K562 (cell line): Measurements from ENCODE around the gene ACADVL. TPM values are rescaled to one million over a fixed set of nuclear protein-coding genes. Genes with fewer than 3 reads are reported as not detected.

Source experiments
- ATAC-seq: fragments of 200-7000 bp; cut with Tn5 transposase; 3 replicates; pipeline ENCODE4 v1.9.1; 2020; ENCODE audit warnings: moderate library complexity
- BruUV-seq: library from RNA; stranded (reverse); fragments of 400-500 nt; replicated peaks from 2 replicates; lab custom pipeline; 2021; lab: Mats Ljungman, UMichigan
- CTCF ChIA-PET: fragments of 300-600 bp; formaldehyde crosslinking; extraction: SDS; loops from one replicate; lab custom pipeline; 2021; ENCODE audit warnings: low intra/inter-chr PET ratio; lab: Yijun Ruan, JAX
- POLR2A ChIA-PET: fragments of 300-600, 350-650 bp; sonication (Branson Sonifier 250); formaldehyde crosslinking; extraction: SDS; loops from one replicate; lab custom pipeline; 2021; ENCODE audit warnings: antibody characterized with exemption, inconsistent platforms; lab: Yijun Ruan, JAX
- DNase-seq, 4 experiments: peaks; one replicate each; pipeline versions ENCODE4 v3.0.0 to v3.0.0-alpha.2; 2011 to 2018; ENCODE audit warnings: low spot score in 3 of 4, mixed read lengths in 3 of 4; ENCODE audit errors: extremely low read depth in 1 of 4
- FAIRE-seq: peaks from 2 replicates; lab custom pipeline; 2011; peaks lifted over from hg19 to GRCh38; lab: Jason Lieb, UNC
- H2AFZ ChIP-seq: 2 replicates; pipeline ENCODE4 v1.6.0; 2011; ENCODE audit warnings: low read depth, low read length, control low read depth, inconsistent platforms
- H3K27ac ChIP-seq: fragments of 200-600 bp; 3 replicates; pipeline ENCODE4 v1.8.0; 2011; ENCODE audit warnings: low read depth, mild to moderate bottlenecking, control low read depth, inconsistent platforms, low read length, moderate library complexity, mixed read lengths; ENCODE audit errors: extremely low read depth
- H3K27me3 ChIP-seq, 2 experiments: fragments of 300-600 bp in 1 of 2; 2 replicates in 1 of 2; 3 replicates in 1 of 2; pipeline versions ENCODE4 v1.6.0 to v1.8.0; 2011; ENCODE audit warnings: inconsistent platforms in 2 of 2, low read length in 2 of 2, mild to moderate bottlenecking in 1 of 2, mixed read lengths in 1 of 2, moderate library complexity in 1 of 2; ENCODE audit not compliant: control insufficient read depth in 2 of 2, insufficient read depth in 2 of 2
- H3K36me3 ChIP-seq: fragments of 300-600 bp; 3 replicates; pipeline ENCODE4 v1.8.0; 2011; ENCODE audit warnings: mild to moderate bottlenecking, low read length, inconsistent platforms; ENCODE audit not compliant: control insufficient read depth, insufficient read depth
- H3K4me1 ChIP-seq, 2 experiments: fragments of 200-600 bp in 1 of 2; replicated peaks in 1 of 2; 2 replicates in 1 of 2; 3 replicates in 1 of 2; pipeline versions ENCODE4 v1.5.1 to v1.8.0; 2011; ENCODE audit warnings: inconsistent platforms in 2 of 2, low read length in 2 of 2, mild to moderate bottlenecking in 1 of 2, mixed read lengths in 1 of 2, moderate library complexity in 1 of 2; ENCODE audit not compliant: control insufficient read depth in 2 of 2, insufficient read depth in 2 of 2
- H3K4me2 ChIP-seq: 2 replicates; pipeline ENCODE4 v1.6.1; 2011; ENCODE audit warnings: low read length, control low read depth, inconsistent platforms, mixed read lengths; ENCODE audit not compliant: insufficient read depth
- H3K4me3 ChIP-seq: fragments of 200-600 bp; sonication (generic), shearing (Covaris generic); 2 replicates; pipeline ENCODE4 v1.5.1; 2016; ENCODE audit warnings: control low read depth, inconsistent platforms
- H3K79me2 ChIP-seq: fragments of 200-600 bp; 3 replicates; pipeline ENCODE4 v1.8.0; 2011; ENCODE audit warnings: low read length, inconsistent platforms; ENCODE audit not compliant: control insufficient read depth, insufficient read depth
- H3K9ac ChIP-seq, 2 experiments: 2 replicates each; pipeline versions ENCODE4 v1.6.0 to v1.6.1; 2011; ENCODE audit warnings: low read depth in 2 of 2, low read length in 2 of 2, control low read depth in 1 of 2, inconsistent platforms in 1 of 2, mild to moderate bottlenecking in 1 of 2, mixed read lengths in 1 of 2; ENCODE audit not compliant: insufficient read depth in 1 of 2
- H3K9me1 ChIP-seq: one replicate; pipeline ENCODE4 v1.6.0; 2011; ENCODE audit warnings: inconsistent platforms, mild to moderate bottlenecking, low read length, moderate library complexity; ENCODE audit not compliant: control insufficient read depth, insufficient read depth
- H3K9me3 ChIP-seq: replicated peaks from 2 replicates; pipeline ENCODE4 v1.5.1; 2011; ENCODE audit warnings: low read depth, low read length, inconsistent platforms; ENCODE audit not compliant: control insufficient read depth, insufficient read depth
- H4K20me1 ChIP-seq: replicated peaks from 2 replicates; pipeline ENCODE4 v1.6.1; 2011; ENCODE audit warnings: low read length, inconsistent platforms, mixed read lengths; ENCODE audit not compliant: control insufficient read depth, insufficient read depth
- ADNP ChIP-seq: fragments of 200-800 bp; sonication (Bioruptor generic); IDR thresholded peaks from 2 replicates; pipeline ENCODE4 v1.6.1; 2016; ENCODE audit warnings: missing genetic modification characterization, missing compliant biosample characterization
- FOXA1 ChIP-seq: fragments of 450-650 bp; IDR thresholded peaks from 2 replicates; pipeline ENCODE4 v1.6.1; 2016; ENCODE audit warnings: mild to moderate bottlenecking, borderline replicate concordance
- PATZ1 ChIP-seq: fragments of 250-450 bp; sonication (Bioruptor Pico); IDR thresholded peaks from 2 replicates; pipeline ENCODE4 v1.5.0; 2020; ENCODE audit warnings: mild to moderate bottlenecking, borderline replicate concordance
- RFX1 ChIP-seq: fragments of 450-650 bp; IDR thresholded peaks from 2 replicates; pipeline ENCODE4 v1.6.1; 2016; ENCODE audit warnings: mild to moderate bottlenecking, moderate library complexity
- TSC22D4 ChIP-seq: fragments of 450-650 bp; IDR thresholded peaks from 2 replicates; pipeline ENCODE4 v1.6.1; 2016; ENCODE audit warnings: missing genetic modification characterization, missing biosample characterization, control low read depth
- ZC3H8 ChIP-seq: fragments of 450-650 bp; IDR thresholded peaks from 2 replicates; pipeline ENCODE4 v1.6.1; 2017
- ZNF217 ChIP-seq: sonication (generic); formaldehyde crosslinking; IDR thresholded peaks from 2 replicates; pipeline ENCODE4 v1.8.0; 2022; ENCODE audit warnings: mild to moderate bottlenecking, missing genetic modification reagents
- ZNF23 ChIP-seq: fragments of 250-450 bp; sonication (Bioruptor Pico); IDR thresholded peaks from 2 replicates; pipeline ENCODE4 v1.4.0; 2020; ENCODE audit warnings: mild to moderate bottlenecking
- ZNF41 ChIP-seq: fragments of 250-450 bp; sonication (Bioruptor Pico); conservative IDR thresholded peaks from 2 replicates; pipeline ENCODE4 v1.4.0; 2020; ENCODE audit warnings: mild to moderate bottlenecking
- WGBS: fragments of 100-300 bp; shearing (Covaris generic); methylation state at CpG from one replicate; pipeline ENCODE4 v1.1.6; 2016; ENCODE audit warnings: low coverage, mixed read lengths; ENCODE audit not compliant: insufficient coverage; ENCODE audit errors: missing lambda C conversion rate; 5-methylcytosine and 5-hydroxymethylcytosine counted together
- in situ Hi-C: fragments of 300-500 bp; cut with MboI; formaldehyde crosslinking; loops from 4 replicates; pipeline ENCODE4 v1.15.0; 2018; ENCODE audit warnings: inconsistent platforms, mixed read lengths
- intact Hi-C: fragments of 100-400 bp; cut with micrococcal nuclease; formaldehyde crosslinking; loops from 2 replicates; pipeline ENCODE4 v1.14.2; 2022
- polyA plus RNA-seq, 8 experiments: library from polyadenylated mRNA; depleted of rRNA in 4 of 8; stranded (reverse) in 5 of 8; unstranded in 3 of 8; fragments of >200 nt; fragmentation: Nextera tagmentation in 2 of 8; fragmentation: Illumina TruSeq in 1 of 8; extraction: Ambion mirVana in 2 of 8; extraction: Trizol in 1 of 8; gene quantifications; 2 replicates each; pipeline versions ENCODE4 v1.2.1 to v1.2.3, GENCODE V29; 2011 to 2014; ENCODE audit warnings: inconsistent platforms in 1 of 8, missing spikeins in 1 of 8
- total RNA-seq, 7 experiments: library from RNA; depleted of rRNA in 6 of 7; stranded (reverse); fragments of >200 nt in 6 of 7; fragmentation: Illumina TruSeq in 2 of 7; extraction: Trizol in 2 of 7; gene quantifications; 2 replicates each; pipeline versions ENCODE4 v1.2.1 to v1.2.3, GENCODE V29; 2011 to 2021; ENCODE audit warnings: low replicate concordance in 1 of 7
- TF ChIP-seq, protein P1 (sequence below): fragments of 450-650 bp; formaldehyde crosslinking; IDR thresholded peaks from 2 replicates; pipeline ENCODE4 v1.4.0; 2022; ENCODE audit warnings: missing genetic modification characterization
- TF ChIP-seq, protein P2 (sequence below), 2 experiments: fragments of 450-650 bp; IDR thresholded peaks; 2 replicates each; pipeline ENCODE4 v1.6.1; 2016

The ACADVL gene
- total and polyA plus RNA-seq, 9 of the 15 experiments (the other 6 are each of a cell fraction or from before 2014, with no cell fraction given) = 25.5 to 449 (median 214) TPM

- TF ChIP-seq PATZ1 (no peak), ZC3H8 (no peak)
- TF ChIP-seq, all 486 proteins: peak for 2
These were observed 45.8 kb upstream of the ACADVL start (continued) for GRCh38 chr17:7173687-7174602.

- no peaks in the 10 kb centered on the region for H3K79me2 ChIP-seq
- FAIRE-seq = peak; percentile 32
- no peak overlapping the region for H2AFZ ChIP-seq
- no peak overlapping the region for H3K27ac ChIP-seq
- H3K4me1 ChIP-seq = peaks cover 3 to 26% of the 10 kb centered on the region in 2 experiments; a peak in 3 of 5 replicates
- ChIA-PET POLR2A (no interaction called here), CTCF (interaction anchor here (0.6 to 1.1 kb wide), 2 partner anchors 129 to 576 kb away, joined by 3 read pairs; no protein-coding TSS in a partner anchor)
- no TSS peak for BruUV-seq
- 0 out of 2 replicates have a peak, but pooled peaks cover 3% of the 10 kb centered on the region for H3K9me3 ChIP-seq
- no peak for DNase-seq
- no peaks in the 10 kb centered on the region for H4K20me1 ChIP-seq
- H3K27me3 ChIP-seq = peaks cover 0 to 14% of the 10 kb centered on the region in 2 experiments; a peak in 2 of 5 replicates
- ATAC-seq = no peak
- in situ Hi-C loops = no loop called here
- intact Hi-C loops = no loop called here
- no peaks in the 10 kb centered on the region for H3K36me3 ChIP-seq
- no peak overlapping the region for H3K9ac ChIP-seq
- no peaks in the 10 kb centered on the region for H3K9me1 ChIP-seq
- no peak overlapping the region for H3K4me2 ChIP-seq
- no peak overlapping the region for H3K4me3 ChIP-seq
- WGBS = 49% methylated on average over 5 of the region's 7 CpGs
- TF ChIP-seq, protein P1, sequence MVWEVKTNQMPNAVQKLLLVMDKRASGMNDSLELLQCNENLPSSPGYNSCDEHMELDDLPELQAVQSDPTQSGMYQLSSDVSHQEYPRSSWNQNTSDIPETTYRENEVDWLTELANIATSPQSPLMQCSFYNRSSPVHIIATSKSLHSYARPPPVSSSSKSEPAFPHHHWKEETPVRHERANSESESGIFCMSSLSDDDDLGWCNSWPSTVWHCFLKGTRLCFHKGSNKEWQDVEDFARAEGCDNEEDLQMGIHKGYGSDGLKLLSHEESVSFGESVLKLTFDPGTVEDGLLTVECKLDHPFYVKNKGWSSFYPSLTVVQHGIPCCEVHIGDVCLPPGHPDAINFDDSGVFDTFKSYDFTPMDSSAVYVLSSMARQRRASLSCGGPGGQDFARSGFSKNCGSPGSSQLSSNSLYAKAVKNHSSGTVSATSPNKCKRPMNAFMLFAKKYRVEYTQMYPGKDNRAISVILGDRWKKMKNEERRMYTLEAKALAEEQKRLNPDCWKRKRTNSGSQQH (CRISPR knock-in tag) = peak; percentile 15; the same call in 1 of the 2 replicates
- TF ChIP-seq ZNF217 (no peak), RFX1 (no peak), ZNF23 (CRISPR knock-in tag) (no peak), FOXA1 (no peak), ADNP (tag) (peak; percentile 46; the same call in 1 of the 2 replicates), ZNF41 (CRISPR knock-in tag) (no peak), TSC22D4 (tag) (peak; percentile 80)
- TF ChIP-seq, protein P2, sequence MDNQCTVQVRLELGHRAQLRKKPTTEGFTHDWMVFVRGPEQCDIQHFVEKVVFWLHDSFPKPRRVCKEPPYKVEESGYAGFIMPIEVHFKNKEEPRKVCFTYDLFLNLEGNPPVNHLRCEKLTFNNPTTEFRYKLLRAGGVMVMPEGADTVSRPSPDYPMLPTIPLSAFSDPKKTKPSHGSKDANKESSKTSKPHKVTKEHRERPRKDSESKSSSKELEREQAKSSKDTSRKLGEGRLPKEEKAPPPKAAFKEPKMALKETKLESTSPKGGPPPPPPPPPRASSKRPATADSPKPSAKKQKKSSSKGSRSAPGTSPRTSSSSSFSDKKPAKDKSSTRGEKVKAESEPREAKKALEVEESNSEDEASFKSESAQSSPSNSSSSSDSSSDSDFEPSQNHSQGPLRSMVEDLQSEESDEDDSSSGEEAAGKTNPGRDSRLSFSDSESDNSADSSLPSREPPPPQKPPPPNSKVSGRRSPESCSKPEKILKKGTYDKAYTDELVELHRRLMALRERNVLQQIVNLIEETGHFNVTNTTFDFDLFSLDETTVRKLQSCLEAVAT (IDR thresholded peaks at IDR 0.05) = 0 out of 4 replicates have a peak, but pooled peaks of 1 of the 2 experiments have one; percentile 14
These were observed 45.0 kb upstream of the ACADVL start for GRCh38 chr17:7174603-7175326.
